ENCODE results near the gene HDAC2.

Gene HDAC2

GRCh38 chr6:113976806-113977205 is 5.9 kb upstream of the HDAC2 start:
- Histone ChIP-seq H3K4me3 (ENCODE audit: low read depth, low read length) (no peak overlapping the region), H3K9me3 (ENCODE audit: control insufficient read depth, insufficient read depth, low read depth, low read length) (no peaks in the 10 kb centered on the region), H3K36me3 (ENCODE audit: control insufficient read depth, insufficient read depth, low read length) (no peaks in the 10 kb centered on the region), H3K4me1 (ENCODE audit: control insufficient read depth, insufficient read depth, low read length) (no peaks in the 10 kb centered on the region), H3K9ac (ENCODE audit: low read length) (no peak overlapping the region), H3K27me3 (ENCODE audit: control insufficient read depth, insufficient read depth, low read length) (no peaks in the 10 kb centered on the region), H3K27ac (ENCODE audit: low read depth, low read length) (no peak overlapping the region)

- Histone ChIP-seq H3K4me3 (ENCODE audit: low read depth, low read length) (peak overlapping the region; percentile 99), H3K9ac (ENCODE audit: low read length) (no peak overlapping the region), H3K36me3 (ENCODE audit: control insufficient read depth, insufficient read depth, low read length) (no peaks in the 10 kb centered on the region), H3K4me1 (ENCODE audit: control insufficient read depth, insufficient read depth, low read length) (peaks cover 16% of the 10 kb centered on the region), H3K27ac (ENCODE audit: low read depth, low read length) (no peak overlapping the region), H3K27me3 (ENCODE audit: control insufficient read depth, insufficient read depth, low read length) (no peaks in the 10 kb centered on the region), H3K9me3 (ENCODE audit: control insufficient read depth, insufficient read depth, low read depth, low read length) (no peaks in the 10 kb centered on the region)
Measured at GRCh38 chr6:113971741-113972140, 793 bp upstream of the HDAC2 start.

- H3K27me3 ChIP-seq (ENCODE audit: control insufficient read depth, insufficient read depth, low read length) = no peaks in the 10 kb centered on the region
- H3K9me3 ChIP-seq (ENCODE audit: control insufficient read depth, insufficient read depth, low read depth, low read length) = no peaks in the 10 kb centered on the region
- no peaks in the 10 kb centered on the region; the same call in 1 of the 2 replicates for H3K36me3 ChIP-seq (ENCODE audit: control insufficient read depth, insufficient read depth, low read length)
- peak overlapping the region; percentile 99 for H3K4me3 ChIP-seq (ENCODE audit: low read depth, low read length)
- H3K9ac ChIP-seq (ENCODE audit: low read length) = peak overlapping the region; percentile 97
- H3K4me1 ChIP-seq (ENCODE audit: control insufficient read depth, insufficient read depth, low read length) = peaks cover 20% of the 10 kb centered on the region
- peak overlapping the region; percentile 93 for H3K27ac ChIP-seq (ENCODE audit: low read depth, low read length)
Measured at GRCh38 chr6:113969888-113970804, 802 bp downstream of the HDAC2 start.

- Histone ChIP-seq H3K4me3 (ENCODE audit: low read depth, low read length) (peak overlapping the region; percentile 99), H3K27ac (ENCODE audit: low read depth, low read length) (no peak overlapping the region), H3K9ac (ENCODE audit: low read length) (no peak overlapping the region), H3K36me3 (ENCODE audit: control insufficient read depth, insufficient read depth, low read length) (no peaks in the 10 kb centered on the region; the same call in 1 of the 2 replicates), H3K4me1 (ENCODE audit: control insufficient read depth, insufficient read depth, low read length) (peaks cover 20% of the 10 kb centered on the region), H3K27me3 (ENCODE audit: control insufficient read depth, insufficient read depth, low read length) (no peaks in the 10 kb centered on the region), H3K9me3 (ENCODE audit: control insufficient read depth, insufficient read depth, low read depth, low read length) (no peaks in the 10 kb centered on the region)
Measured at GRCh38 chr6:113968472-113968871, 2.5 kb downstream of the HDAC2 start.

DNA sequence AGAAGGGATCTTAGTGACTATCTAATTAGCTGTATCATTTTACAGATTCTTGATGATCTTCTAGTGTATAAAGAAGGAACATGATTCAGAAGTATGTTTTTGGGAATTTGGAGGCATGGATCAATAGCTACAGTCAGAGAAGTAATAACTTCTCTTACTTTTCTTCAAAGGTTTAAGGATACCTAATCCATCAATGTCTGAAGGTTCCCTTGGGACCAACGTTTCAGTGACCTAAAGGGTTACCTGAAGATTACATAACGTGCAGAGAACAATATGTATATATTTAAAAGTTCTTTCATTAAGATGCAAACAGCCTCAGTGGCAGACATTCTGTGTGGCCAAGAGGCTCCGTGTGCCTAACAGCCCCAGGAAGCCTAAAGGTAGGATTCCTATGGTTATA is 3.2 kb downstream of the HDAC2 start:
- Histone ChIP-seq H3K9ac (ENCODE audit: low read length) (no peak overlapping the region), H3K9me3 (ENCODE audit: control insufficient read depth, insufficient read depth, low read depth, low read length) (no peaks in the 10 kb centered on the region), H3K4me3 (ENCODE audit: low read depth, low read length) (peak overlapping the region; percentile 99), H3K36me3 (ENCODE audit: control insufficient read depth, insufficient read depth, low read length) (no peaks in the 10 kb centered on the region; the same call in 1 of the 2 replicates), H3K4me1 (ENCODE audit: control insufficient read depth, insufficient read depth, low read length) (peaks cover 20% of the 10 kb centered on the region), H3K27me3 (ENCODE audit: control insufficient read depth, insufficient read depth, low read length) (no peaks in the 10 kb centered on the region), H3K27ac (ENCODE audit: low read depth, low read length) (no peak overlapping the region)

- Histone ChIP-seq H3K4me1 (ENCODE audit: control insufficient read depth, insufficient read depth, low read length) (peaks cover 24% of the 10 kb centered on the region), H3K9me3 (ENCODE audit: control insufficient read depth, insufficient read depth, low read depth, low read length) (no peaks in the 10 kb centered on the region), H3K27ac (ENCODE audit: low read depth, low read length) (0 out of 2 replicates have a peak overlapping the region, but pooled peaks have one; percentile 56), H3K36me3 (ENCODE audit: control insufficient read depth, insufficient read depth, low read length) (peaks cover 43% of the 10 kb centered on the region), H3K27me3 (ENCODE audit: control insufficient read depth, insufficient read depth, low read length) (no peaks in the 10 kb centered on the region), H3K9ac (ENCODE audit: low read length) (no peak overlapping the region), H3K4me3 (ENCODE audit: low read depth, low read length) (no peak overlapping the region)
Measured at GRCh38 chr6:113960795-113961194, 10.2 kb downstream of the HDAC2 start.

GRCh38 chr6:113959235-113959634 is 11.7 kb downstream of the HDAC2 start:
- peaks cover 56% of the 10 kb centered on the region for H3K36me3 ChIP-seq (ENCODE audit: control insufficient read depth, insufficient read depth, low read length)
- no peaks in the 10 kb centered on the region for H3K9me3 ChIP-seq (ENCODE audit: control insufficient read depth, insufficient read depth, low read depth, low read length)
- H3K4me1 ChIP-seq (ENCODE audit: control insufficient read depth, insufficient read depth, low read length) = peaks cover 24% of the 10 kb centered on the region
- H3K27me3 ChIP-seq (ENCODE audit: control insufficient read depth, insufficient read depth, low read length) = no peaks in the 10 kb centered on the region
- no peak overlapping the region for H3K9ac ChIP-seq (ENCODE audit: low read length)
- no peak overlapping the region for H3K27ac ChIP-seq (ENCODE audit: low read depth, low read length)
- no peak overlapping the region for H3K4me3 ChIP-seq (ENCODE audit: low read depth, low read length)

- Histone ChIP-seq H3K9ac (ENCODE audit: low read length) (no peak overlapping the region), H3K27me3 (ENCODE audit: control insufficient read depth, insufficient read depth, low read length) (no peaks in the 10 kb centered on the region), H3K4me1 (ENCODE audit: control insufficient read depth, insufficient read depth, low read length) (no peaks in the 10 kb centered on the region; the same call in 1 of the 2 replicates), H3K9me3 (ENCODE audit: control insufficient read depth, insufficient read depth, low read depth, low read length) (no peaks in the 10 kb centered on the region), H3K27ac (ENCODE audit: low read depth, low read length) (no peak overlapping the region), H3K4me3 (ENCODE audit: low read depth, low read length) (no peak overlapping the region), H3K36me3 (ENCODE audit: control insufficient read depth, insufficient read depth, low read length) (peaks cover 95% of the 10 kb centered on the region)
Measured at GRCh38 chr6:113954653-113955052, 16.3 kb downstream of the HDAC2 start.

DNA sequence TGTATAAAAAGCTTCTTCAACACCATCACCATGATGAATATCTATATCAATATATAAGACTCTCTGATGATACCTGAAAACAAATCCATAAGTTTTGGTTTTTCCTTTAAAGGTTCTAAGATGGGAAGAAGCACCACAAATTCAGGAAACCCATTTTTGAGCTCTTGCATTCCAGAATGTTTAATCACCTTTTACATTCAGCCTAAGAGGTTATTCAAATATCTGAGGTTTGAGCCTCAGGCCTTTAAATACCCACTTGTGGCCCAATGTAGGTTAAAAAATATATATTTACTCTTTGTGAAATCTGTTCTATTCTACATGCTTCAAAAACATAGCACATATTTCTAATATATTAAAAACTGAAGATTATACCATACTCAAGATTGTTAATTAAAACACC is 17.6 kb downstream of the HDAC2 start:
- Histone ChIP-seq H3K27me3 (ENCODE audit: control insufficient read depth, insufficient read depth, low read length) (no peaks in the 10 kb centered on the region), H3K9me3 (ENCODE audit: control insufficient read depth, insufficient read depth, low read depth, low read length) (no peaks in the 10 kb centered on the region), H3K27ac (ENCODE audit: low read depth, low read length) (no peak overlapping the region), H3K36me3 (ENCODE audit: control insufficient read depth, insufficient read depth, low read length) (peaks cover 95% of the 10 kb centered on the region), H3K9ac (ENCODE audit: low read length) (no peak overlapping the region), H3K4me1 (ENCODE audit: control insufficient read depth, insufficient read depth, low read length) (no peaks in the 10 kb centered on the region), H3K4me3 (ENCODE audit: low read depth, low read length) (no peak overlapping the region)

- Histone ChIP-seq H3K36me3 (ENCODE audit: control insufficient read depth, insufficient read depth, low read length) (peaks cover 95% of the 10 kb centered on the region), H3K4me1 (ENCODE audit: control insufficient read depth, insufficient read depth, low read length) (no peaks in the 10 kb centered on the region)
Measured at GRCh38 chr6:113949499-113949898, 21.4 kb downstream of the HDAC2 start.

DNA sequence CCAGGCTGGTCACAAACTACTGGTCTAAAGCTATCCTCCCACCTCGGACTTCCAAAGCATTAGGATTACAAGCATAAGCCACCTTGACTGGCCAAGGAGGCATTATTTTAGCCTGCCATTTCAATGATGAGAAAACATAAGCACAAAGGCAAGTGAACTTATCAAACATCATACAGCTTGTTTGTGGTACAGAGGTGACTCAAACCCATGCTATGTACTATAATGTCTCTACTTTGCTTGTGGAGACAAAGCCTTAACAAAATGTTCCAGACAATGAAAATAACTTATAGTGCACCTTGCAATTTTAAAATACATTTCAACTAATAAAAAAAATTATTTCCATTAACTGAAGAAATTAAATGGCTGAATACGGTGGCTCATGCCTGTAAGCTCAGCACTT is 26.2 kb downstream of the HDAC2 start:
- Histone ChIP-seq H3K9me3 (ENCODE audit: control insufficient read depth, insufficient read depth, low read depth, low read length) (no peaks in the 10 kb centered on the region), H3K4me3 (ENCODE audit: low read depth, low read length) (no peak overlapping the region), H3K27ac (ENCODE audit: low read depth, low read length) (no peak overlapping the region), H3K9ac (ENCODE audit: low read length) (no peak overlapping the region), H3K36me3 (ENCODE audit: control insufficient read depth, insufficient read depth, low read length) (peaks cover 98% of the 10 kb centered on the region), H3K27me3 (ENCODE audit: control insufficient read depth, insufficient read depth, low read length) (no peaks in the 10 kb centered on the region), H3K4me1 (ENCODE audit: control insufficient read depth, insufficient read depth, low read length) (no peaks in the 10 kb centered on the region)

More at GRCh38 chr6:113949499-113949898, 21.4 kb downstream of the HDAC2 start:
- Histone ChIP-seq H3K27me3 (ENCODE audit: control insufficient read depth, insufficient read depth, low read length) (no peaks in the 10 kb centered on the region), H3K27ac (ENCODE audit: low read depth, low read length) (no peak overlapping the region), H3K9ac (ENCODE audit: low read length) (no peak overlapping the region), H3K9me3 (ENCODE audit: control insufficient read depth, insufficient read depth, low read depth, low read length) (no peaks in the 10 kb centered on the region), H3K4me3 (ENCODE audit: low read depth, low read length) (no peak overlapping the region)

All from HUES6 (cell line).